NCI-H2196 (cell line): ENCODE measurements around the gene HIGD2B.
"Not testable (repeated sequence)": the region's sequence is repeated elsewhere in the genome, so short reads cannot be mapped to it uniquely, and the experiment has no call there.

Source experiments
- DNase-seq: peaks from one replicate; lab custom pipeline; 2025; ENCODE audit not compliant: unreplicated experiment; lab: John Stamatoyannopoulos, UW

HIGD2B gene

DNA sequence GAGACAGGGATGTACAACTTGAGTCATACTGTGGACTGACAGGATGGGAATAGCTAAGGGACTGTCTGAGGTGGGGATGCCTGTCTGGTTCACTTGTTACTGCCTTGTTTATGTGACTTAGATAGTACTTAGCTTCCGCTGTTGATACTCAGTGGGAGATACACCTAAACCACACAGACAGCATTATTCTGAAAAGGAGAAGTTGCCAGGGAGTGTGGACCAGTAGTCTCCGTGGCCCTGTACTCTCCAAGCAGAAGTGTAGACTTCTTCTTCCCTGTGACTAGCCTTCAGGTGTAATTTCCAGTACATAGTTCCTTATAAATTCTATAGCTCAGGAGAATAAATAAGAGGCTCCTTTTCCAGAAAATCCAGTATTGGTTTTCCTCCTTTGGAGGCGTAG is 5.1 kb downstream of the HIGD2B start:
- no peak for DNase-seq

DNA sequence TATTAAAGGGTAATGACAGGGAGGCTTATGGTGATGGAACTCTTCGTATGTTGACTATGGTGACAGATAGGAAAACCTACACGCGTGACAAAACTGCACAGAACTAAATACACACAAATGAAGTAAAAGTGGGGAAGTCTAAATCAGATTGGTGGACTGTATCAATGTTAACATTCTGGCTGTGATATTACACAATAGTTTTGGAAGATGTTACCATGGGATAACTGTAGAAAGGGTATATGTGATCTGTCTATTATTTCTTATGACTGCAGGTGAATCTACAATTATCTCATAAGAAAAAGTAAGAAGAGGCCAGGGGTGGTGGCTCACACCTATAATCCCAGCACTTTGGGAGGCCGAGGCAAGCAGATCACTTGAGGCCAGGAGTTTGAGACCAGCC is 9.1 kb downstream of the HIGD2B start:
- no peak for DNase-seq

DNA sequence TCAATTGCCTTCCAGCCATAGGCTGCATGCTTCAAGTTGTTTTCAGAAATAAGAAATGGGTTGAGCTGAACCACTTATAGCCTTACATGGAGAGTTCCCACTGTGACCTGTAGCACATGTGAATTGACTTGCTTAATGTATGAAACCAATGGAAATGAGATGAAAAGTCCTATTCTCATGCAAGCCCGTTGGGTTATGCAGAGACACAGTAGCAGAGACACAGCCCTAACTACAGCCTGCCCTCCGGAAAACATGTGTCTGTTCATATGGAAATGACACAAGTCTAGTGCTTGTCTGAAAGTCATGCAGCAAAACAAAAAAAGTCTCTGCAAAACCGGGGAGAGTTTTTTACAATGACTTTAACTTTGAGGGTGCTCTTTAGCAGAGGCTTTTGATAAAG is 14.5 kb downstream of the HIGD2B start:
- no peak for DNase-seq

DNA sequence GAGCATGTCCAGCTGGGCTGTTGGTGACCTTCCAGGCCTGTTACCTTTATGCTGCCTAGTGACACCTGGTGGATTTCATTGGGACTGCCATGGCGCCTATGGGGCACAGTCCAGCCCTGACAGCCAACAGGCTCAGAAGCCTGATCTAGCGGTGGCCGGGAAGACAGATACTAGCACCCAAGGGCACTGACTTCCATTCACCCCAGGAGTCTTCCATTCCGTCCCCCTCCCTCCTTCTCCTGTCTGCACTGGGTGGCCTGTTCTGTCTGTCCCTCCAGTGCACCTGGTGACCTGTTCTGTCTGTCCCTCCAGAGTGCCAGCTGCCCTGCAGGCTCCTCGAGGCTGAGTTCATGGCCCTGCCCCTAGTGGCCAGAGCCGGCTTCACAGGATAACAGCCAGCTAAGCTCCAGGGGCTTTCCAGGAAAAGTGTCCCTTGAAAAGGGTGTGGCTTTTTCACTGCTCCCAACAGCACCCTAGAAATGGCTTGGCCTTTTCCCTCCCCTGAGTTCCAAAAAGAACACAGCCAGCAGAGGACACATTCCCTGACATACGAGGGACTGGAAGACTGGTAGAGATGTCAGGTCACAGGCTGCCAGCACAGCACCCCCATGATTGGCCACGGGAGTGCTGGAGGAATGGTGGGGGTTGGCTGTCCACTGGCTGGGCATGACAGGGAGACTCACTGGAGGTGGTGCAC is 15.2 kb downstream of the HIGD2B start:
- DNase-seq, result not testable (repeated sequence)

DNA sequence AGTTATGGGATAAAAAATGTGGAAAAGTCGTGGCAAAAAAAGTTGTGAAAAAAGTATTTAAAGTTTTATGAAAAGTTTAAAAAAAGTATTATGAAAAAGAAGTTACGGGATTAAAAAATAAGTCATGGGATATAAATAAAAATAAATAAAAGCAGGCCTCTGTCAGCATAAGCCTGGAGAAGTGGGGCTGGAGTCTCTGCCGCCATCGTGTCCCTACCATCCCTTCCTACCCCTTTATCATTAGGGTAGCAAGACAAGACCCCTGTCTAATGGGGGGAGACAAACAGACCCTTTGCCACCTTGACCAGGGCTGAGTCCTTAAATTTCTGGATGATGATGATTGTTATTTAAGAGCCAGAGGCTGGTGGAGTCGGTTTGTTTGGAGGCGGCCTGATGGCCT is 16.2 kb downstream of the HIGD2B start:
- DNase-seq, result not testable (repeated sequence)

DNA sequence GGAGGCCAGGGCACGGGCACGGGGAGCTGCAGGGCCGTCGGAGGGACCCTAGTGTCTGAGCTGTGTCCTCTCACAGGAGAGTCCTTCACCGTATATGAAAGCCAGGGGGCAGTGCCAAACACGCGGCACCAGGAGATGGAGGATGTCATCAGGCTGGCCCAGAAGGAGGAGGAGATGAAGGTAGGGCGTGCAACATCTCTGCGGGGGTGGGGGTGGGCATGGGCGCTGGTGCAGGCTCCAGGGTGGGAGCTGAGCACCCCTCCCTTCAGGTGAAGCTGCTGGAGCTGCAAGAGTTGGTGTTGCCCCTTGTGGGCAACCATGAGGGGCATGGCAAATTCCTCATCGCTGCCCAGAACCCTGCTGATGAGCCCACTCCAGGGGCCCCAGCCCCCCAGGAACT is 20.3 kb downstream of the HIGD2B start:
- DNase-seq, result not testable (repeated sequence)

DNA sequence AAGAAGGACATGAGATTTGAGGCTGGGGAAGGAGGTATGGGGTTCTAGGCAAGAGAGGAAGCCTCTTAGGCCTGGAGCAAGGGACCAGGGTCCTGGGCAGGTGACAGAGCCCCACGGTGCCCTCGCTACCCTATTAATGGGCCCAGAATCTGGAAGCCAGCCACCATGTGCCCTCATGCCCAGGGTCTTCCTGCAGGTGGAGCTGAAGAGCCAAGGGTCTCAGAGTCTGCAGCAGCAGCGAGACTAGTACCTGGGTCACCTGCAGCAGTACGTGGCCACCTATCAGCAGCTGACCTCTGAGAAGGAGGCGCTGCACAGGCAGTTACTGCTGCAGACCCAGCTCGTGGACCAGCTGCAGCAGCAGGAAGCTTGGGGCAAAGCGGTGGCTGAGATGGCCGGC is 22.1 kb downstream of the HIGD2B start:
- DNase-seq, result not testable (repeated sequence)

DNA sequence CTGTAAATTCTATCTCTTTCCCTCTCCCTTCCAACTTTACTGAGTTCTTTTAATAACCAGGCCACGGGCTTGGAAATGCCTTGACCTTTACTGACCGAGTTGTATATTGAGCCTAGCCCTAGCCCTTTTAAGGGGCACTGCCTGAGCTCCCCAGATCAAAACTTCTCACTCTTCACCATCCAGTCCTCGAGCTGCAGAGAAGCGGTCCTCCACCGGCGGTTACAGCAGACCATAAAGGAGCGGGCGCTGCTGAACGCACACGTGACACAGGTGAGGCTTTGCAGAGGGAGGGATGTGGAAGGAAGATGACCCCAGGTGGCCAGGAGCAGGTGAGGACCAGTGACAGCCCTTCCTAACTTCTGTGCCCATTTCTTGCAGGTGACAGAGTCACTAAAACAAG is 24.9 kb downstream of the HIGD2B start:
- not testable (repeated sequence) for DNase-seq

DNA sequence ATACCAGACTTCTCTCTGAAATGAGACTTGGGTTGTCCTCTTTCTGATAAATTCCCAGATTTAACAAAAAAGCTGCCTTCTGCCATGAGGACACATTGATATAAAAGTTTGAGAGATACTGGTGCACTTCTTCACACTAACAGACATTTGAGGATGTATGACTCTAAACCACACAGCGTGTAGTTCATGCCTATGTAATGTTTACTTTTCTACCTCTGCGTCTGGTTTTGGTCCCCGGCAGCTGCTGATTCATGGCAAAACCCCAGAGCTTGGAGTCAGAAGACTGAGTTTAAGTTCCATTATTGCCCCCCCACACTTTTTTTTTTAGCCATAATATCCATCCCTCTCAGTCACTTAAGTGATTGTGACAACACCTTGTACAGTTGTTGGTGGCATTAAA is 30.0 kb downstream of the HIGD2B start:
- not testable (repeated sequence) for DNase-seq

DNA sequence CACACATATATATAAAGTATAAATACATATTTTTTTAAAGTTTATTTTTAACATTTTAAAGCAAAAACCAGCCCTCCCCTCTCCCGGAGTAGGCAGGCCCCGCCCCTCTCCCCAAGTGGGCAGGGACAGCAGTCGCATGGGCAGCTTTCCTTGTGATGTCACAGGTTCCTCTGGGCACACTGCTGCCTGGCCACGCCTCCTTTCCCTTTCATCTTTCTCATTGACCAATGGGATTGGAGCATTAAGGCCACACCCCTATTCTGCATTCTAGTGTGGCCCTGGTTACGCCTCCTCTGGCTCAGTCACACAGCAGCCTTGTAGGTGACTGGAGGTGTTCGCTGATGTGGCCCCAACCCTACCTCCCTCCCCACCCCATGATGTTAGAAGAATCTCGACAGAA is 31.6 kb downstream of the HIGD2B start, which contains the start of gene GOLGA6B:
Gene GOLGA6B (plus strand): TSS at position 301 of the 400 bp plus-strand sequence. CDS start 41 bp downstream, at position 342.
- not testable (repeated sequence) for DNase-seq

DNA sequence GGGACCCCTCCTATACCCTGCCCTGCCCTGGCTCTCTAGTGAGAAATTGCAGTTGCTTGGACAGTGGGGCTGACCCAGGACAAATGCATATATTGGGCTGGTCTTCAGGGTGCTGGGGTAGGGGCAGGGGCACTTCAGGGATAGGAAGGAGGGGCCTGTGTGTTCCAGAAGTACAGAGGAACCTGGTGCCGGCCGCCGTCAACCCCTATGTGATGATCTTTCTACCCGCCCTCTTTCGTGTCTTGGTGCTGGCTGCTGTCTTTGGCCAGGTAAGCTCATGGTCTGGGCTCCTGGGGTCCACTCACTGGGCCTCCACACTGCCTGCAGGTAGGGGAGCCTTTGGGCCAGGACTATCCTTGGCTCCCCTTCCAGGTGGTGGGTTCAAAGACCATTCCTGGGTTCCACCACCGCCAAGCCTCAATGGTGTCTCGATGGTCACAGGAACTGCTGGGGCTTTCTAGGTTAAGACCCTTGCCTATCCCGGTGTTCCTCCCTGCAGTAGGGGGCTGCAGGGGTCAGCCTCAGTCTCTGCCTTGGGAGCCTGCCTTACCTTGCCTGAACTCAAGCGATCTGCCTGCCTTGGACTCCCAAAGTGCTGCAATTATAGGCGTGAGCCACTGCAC is 37.2 kb downstream of the HIGD2B start:
- DNase-seq, result not testable (repeated sequence)

DNA sequence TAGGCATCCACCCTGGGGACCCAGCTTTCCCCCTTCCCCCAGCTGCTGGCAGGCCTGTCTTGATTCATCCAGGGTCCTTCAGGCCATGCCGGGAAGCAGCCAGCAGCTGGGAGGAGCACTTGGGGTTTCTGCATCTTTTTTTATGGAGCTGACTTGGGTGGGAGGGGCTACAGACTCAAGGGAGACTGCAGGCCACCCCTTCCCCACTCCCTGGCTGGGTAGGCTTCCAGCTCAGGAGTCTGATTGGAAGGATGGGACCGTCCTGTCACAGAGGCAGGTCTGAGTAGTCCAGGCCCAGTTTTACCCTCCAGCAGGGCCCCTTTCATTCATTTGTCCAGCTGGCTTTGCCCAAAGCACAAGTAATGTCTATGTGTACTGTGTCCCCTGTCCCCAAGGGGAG is 43.7 kb downstream of the HIGD2B start:
- not testable (repeated sequence) for DNase-seq

DNA sequence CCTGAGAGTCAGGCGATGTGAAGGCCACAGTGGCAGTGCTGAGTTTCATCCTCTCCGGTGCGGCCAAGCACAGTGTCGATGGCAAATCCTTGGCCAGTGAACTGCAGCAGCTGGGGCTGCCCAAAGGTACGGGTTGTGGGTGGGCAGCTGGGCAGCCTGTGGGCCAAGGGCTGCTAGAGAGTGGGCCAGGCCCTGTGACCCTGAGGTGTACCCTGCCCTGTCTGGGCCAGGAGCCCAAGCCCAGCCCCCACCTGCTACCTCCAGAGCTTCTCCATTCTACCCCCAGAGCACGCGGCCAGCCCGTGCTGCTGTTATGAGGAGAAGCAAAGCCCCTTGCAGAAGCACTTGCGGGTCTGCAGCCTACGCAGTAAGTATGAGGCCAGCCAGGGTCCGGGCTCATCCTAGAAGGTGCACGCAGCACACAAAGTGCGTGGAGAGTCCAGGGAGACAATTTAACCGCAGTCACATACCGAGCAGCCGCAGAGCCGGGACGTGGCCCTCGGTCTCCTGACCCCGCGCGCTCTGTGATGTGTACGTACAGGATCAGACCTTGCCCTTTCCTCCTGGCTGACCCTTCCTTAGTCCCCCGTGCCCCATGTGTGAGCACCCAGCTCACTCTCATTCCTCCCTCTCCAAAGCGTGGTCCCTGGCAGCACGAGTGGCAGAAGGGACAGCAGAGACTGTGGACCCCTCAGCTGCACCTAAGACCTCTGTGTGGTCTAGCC is 46.1 kb downstream of the HIGD2B start:
- not testable (repeated sequence) for DNase-seq

DNA sequence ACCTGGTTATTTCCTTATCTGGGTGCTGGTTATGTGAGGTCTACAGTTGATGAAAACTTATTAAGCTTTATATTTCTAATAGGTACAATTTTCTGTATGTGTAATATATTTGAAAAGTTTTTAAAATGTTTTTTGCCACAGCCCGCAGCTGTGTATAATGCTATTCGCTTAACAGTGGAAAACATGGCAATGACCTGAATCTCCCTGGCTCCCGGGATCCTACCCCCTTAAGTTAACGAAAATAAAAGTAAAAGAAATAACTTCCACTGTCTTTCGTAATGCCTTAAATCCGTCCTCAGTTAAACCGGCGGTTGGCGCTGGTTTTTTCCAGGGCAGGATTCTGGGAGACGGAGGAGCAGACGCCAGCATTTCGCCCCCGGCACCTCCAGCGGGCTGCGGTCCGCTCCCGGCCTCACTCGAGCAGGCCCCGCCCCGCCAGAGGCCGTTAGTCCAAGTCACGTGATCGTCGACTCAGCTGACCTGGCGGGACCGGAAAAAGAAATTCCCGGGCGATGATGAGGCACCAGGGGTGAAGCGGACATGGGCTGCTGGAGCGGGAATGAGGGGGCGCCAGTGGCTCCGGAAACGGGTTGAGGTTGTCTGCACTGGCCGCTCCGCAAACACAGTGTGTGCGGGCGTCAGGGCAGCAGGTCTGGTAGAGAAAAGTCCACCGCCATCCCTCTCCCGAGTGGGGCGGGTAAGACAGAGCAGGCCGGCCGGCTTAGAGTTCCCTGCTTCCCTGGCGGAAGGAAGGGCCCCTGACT is 49.3 kb downstream of the HIGD2B start:
- not testable (repeated sequence) for DNase-seq

DNA sequence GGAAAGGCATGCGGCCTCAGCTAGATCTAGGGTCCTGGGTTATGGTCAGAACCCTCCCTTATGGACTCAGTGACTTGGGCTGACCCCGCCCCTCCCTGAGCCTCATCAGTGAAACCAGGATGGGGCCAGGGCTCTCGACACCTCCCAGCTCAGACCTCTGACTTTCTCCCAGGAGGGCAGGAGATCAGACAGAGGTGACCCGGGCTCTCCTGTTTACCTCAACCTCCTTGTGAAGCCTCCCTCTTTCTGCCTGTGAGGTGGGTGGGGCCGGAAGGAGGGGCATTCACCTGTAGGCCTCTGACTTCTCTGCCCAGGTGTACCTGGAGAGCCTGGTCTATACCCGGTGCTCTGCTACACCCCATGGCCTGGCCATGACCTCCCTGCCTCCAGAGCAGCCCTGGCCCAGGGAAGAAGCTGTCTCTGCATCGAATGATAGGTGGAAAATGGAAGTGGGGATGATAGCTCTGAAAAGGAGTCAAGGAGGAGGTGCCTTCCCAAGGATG is 56.9 kb downstream of the HIGD2B start:
- DNase-seq, result not testable (repeated sequence)

DNA sequence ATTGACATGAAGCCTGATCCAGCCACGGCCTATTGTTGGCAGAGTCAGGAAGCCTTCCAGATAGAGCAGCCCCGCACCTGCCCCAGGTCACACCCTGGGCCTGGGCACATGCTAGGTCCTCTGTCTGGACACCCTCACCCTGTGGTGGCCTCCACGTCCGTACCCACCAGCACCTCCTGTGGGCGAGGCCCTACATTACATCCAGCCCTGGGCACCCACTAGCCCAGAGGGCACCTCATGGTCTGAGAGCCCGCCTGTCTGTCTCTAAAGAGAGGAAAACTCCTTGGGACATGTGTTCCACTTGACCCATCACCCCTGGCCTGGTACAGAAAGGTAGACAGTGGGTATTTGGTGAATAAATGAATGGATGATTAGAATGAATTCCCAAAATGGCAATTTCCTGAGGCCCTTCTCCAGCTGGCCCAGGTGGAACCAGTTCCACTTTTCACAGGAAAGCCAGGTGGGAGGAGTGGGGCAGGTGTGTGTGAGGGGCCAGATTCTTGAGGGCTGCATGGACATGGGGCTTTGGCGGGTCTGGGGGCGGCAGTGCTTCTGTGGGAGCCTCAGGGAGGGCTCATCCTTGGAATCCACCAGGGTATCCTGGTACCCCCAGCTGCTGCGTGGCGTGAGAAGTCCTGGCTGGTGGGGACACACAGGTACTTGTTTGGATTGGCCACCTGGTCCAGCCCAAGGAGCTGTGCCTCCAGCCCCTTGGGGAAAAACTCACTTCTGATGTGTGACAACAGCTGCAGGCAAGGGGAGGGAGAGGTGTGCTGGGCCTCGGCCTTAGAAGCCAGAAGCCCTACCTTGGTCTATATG is 57.5 kb downstream of the HIGD2B start:
- DNase-seq, result not testable (repeated sequence)

DNA sequence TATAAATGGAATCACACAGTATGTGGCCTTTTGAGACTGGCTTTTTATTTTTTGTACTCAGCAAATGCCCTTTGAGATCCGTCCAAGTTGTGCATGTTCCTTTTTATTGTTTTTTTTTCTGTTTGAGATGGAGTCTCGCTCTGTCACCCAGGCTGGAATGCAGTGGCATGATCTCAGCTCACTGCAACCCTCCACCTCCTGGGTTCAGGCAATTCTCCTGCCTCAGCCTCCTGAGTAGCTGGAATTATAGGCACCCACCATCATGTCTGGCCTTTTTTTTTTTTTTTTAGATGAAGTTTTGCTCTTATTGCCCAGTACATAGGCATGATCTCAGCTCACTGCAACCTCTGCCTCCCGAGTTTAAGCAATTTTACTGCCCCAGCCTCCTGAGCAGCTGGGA is 59.8 kb downstream of the HIGD2B start:
- DNase-seq, result not testable (repeated sequence)
